Measurements from ENCODE around the gene ACSBG1. TPM values are rescaled to one million over a fixed set of nuclear protein-coding genes. Genes with fewer than 3 reads are reported as not detected.

The ACSBG1 gene
- total and polyA plus RNA-seq, 2 of the 8 experiments (the other 6 are each of a cell fraction or from before 2014, with no cell fraction given), result 5.4 to 7.1 TPM

GRCh38 chr15:78220713-78221112 is 13.7 kb downstream of the ACSBG1 start:
- CTCF ChIA-PET (ENCODE audit: partially characterized antibody), result interaction anchor here (0.6 kb wide), 1 partner anchor 108 kb away, joined by 3 read pairs; no protein-coding TSS in a partner anchor
- Histone ChIP-seq H3K4me1 (replicated peaks in 1 of 4; ENCODE audit: control insufficient read depth in 3 of 4, insufficient read depth in 4 of 4, low read length in 3 of 4) (no peaks in the 10 kb centered on the region), H4K5ac (ENCODE audit: insufficient read length, low read depth, low read length) (no peak overlapping the region), H3K9ac (replicated peaks in 1 of 4; ENCODE audit: extremely low read depth in 1 of 4, low read depth in 3 of 4, low read length in 3 of 4) (no peak overlapping the region), H2AFZ (ENCODE audit: low read length) (no peak overlapping the region), H4K20me1 (replicated peaks in 1 of 2; ENCODE audit: control insufficient read depth in 1 of 2, insufficient read depth in 2 of 2, low read length in 2 of 2) (no peaks in the 10 kb centered on the region), H3K36me3 (ENCODE audit: control insufficient read depth in 2 of 4, insufficient read depth in 4 of 4, low read length in 3 of 4) (no peaks in the 10 kb centered on the region; a peak in 1 of 8 replicates), H4K8ac (ENCODE audit: extremely low read depth, insufficient read depth, low read length) (no peak overlapping the region), H3K23ac (ENCODE audit: insufficient read length) (no peak overlapping the region), H3K27ac (ENCODE audit: low read depth, low read length) (no peak overlapping the region), H3K18ac (ENCODE audit: extremely low read depth, low read length) (no peak overlapping the region), H3K4me3 (ENCODE audit: extremely low read depth in 1 of 4, insufficient read depth in 2 of 4, low read depth in 3 of 4, low read length in 4 of 4) (no peak overlapping the region), H2AK5ac (ENCODE audit: low read depth, low read length) (no peak overlapping the region), H3K56ac (replicated peaks; ENCODE audit: insufficient read length, low read depth, low read length) (no peak overlapping the region), H3K4me2 (ENCODE audit: insufficient read depth in 1 of 2, low read depth in 2 of 2, low read length in 2 of 2) (no peak overlapping the region), H3K79me2 (ENCODE audit: control insufficient read depth in 1 of 2, insufficient read depth in 2 of 2, low read length in 2 of 2) (no peaks in the 10 kb centered on the region), H2BK120ac (replicated peaks; ENCODE audit: low read depth, low read length) (no peak overlapping the region), H2BK20ac (ENCODE audit: low read length) (no peak overlapping the region), H3K14ac (ENCODE audit: insufficient read length) (no peak overlapping the region), H2BK15ac (ENCODE audit: low read length) (no peak overlapping the region), H4K91ac (replicated peaks; ENCODE audit: insufficient read length, low read length) (no peak overlapping the region), H3K9me3 (ENCODE audit: insufficient read depth in 2 of 2, low read depth in 1 of 2, low read length in 1 of 2) (no peaks in the 10 kb centered on the region), H3K27me3 (replicated peaks in 1 of 4; ENCODE audit: control insufficient read depth in 3 of 4, extremely low read depth in 1 of 4, insufficient read depth in 3 of 4, low read length in 3 of 4) (no peaks in the 10 kb centered on the region), H3K23me2 (ENCODE audit: low read depth, low read length) (no peaks in the 10 kb centered on the region), H2BK5ac (ENCODE audit: low read depth, low read length) (no peak overlapping the region), H2BK12ac (ENCODE audit: low read depth, low read length) (no peak overlapping the region), H3K79me1 (ENCODE audit: low read depth, low read length) (no peaks in the 10 kb centered on the region), H3K4ac (replicated peaks; ENCODE audit: insufficient read length, low read depth, low read length) (no peak overlapping the region)
- TF ChIP-seq MAFK (IDR thresholded peaks at IDR 0.05; ENCODE audit: low read depth, low read length), result no peak
- no peak for TF ChIP-seq SAP30 (IDR thresholded peaks at IDR 0.05; ENCODE audit: insufficient read depth, insufficient replicate concordance, low read length)
- no peak for TF ChIP-seq TEAD4 (IDR thresholded peaks at IDR 0.05; ENCODE audit: low read depth, low read length)
- TF ChIP-seq JUND (IDR thresholded peaks at IDR 0.05; ENCODE audit: low read length), result no peak
- TF ChIP-seq RAD21 (IDR thresholded peaks at IDR 0.05 in 1 of 2, conservative IDR thresholded peaks at IDR 0.05 in 1 of 2; ENCODE audit: low read depth in 2 of 2, low read length in 2 of 2), result no peak
- no peak for TF ChIP-seq TCF12 (IDR thresholded peaks at IDR 0.05; ENCODE audit: low read depth, low read length)
- no peak for TF ChIP-seq MAX (IDR thresholded peaks at IDR 0.05)
- DNase-seq (ENCODE audit: low read depth in 1 of 2, low spot score in 2 of 2) (no peak), FAIRE-seq (no peak)
- 75% methylated on average over 1 of the region's 1 CpG; no CpG with 5 or more reads in 1 of the 2 experiments for WGBS, 2 experiments (ENCODE audit: extremely low coverage in 1 of 2, insufficient coverage in 1 of 2, insufficient read length in 1 of 2, insufficient replicate concordance in 2 of 2, low coverage in 1 of 2, low lambda C conversion rate in 2 of 2, missing lambda C conversion rate in 1 of 2)
- POLR2A ChIA-PET (ENCODE audit: partially characterized antibody), result no interaction called here

Data from H1 (cell line).